ENCODE measurements around the gene ZNF302.
"Not testable (repeated sequence)": the region's sequence is repeated elsewhere in the genome, so short reads cannot be mapped to it uniquely, and the experiment has no call there.

ZNF302 gene

GRCh38 chr19:34667349-34668076 lies 10.0 kb upstream of the ZNF302 start:
- DNase-seq, result no peak
- Histone ChIP-seq H3K4me3 (peak overlapping the region; percentile 4 to 9), H3K27ac (no peak overlapping the region), H3K9me3 (no peaks in the 10 kb centered on the region), H3K27me3 (no peaks in the 10 kb centered on the region), H3K36me3 (no peaks in the 10 kb centered on the region), H3K4me1 (peaks cover 0 to 13% (median 0%) of the 10 kb centered on the region in 4 donors)
- intact Hi-C loops (cut with DNase I; ENCODE audit: low total_unique reads), result no loop called here
- TF ChIP-seq, protein P1, sequence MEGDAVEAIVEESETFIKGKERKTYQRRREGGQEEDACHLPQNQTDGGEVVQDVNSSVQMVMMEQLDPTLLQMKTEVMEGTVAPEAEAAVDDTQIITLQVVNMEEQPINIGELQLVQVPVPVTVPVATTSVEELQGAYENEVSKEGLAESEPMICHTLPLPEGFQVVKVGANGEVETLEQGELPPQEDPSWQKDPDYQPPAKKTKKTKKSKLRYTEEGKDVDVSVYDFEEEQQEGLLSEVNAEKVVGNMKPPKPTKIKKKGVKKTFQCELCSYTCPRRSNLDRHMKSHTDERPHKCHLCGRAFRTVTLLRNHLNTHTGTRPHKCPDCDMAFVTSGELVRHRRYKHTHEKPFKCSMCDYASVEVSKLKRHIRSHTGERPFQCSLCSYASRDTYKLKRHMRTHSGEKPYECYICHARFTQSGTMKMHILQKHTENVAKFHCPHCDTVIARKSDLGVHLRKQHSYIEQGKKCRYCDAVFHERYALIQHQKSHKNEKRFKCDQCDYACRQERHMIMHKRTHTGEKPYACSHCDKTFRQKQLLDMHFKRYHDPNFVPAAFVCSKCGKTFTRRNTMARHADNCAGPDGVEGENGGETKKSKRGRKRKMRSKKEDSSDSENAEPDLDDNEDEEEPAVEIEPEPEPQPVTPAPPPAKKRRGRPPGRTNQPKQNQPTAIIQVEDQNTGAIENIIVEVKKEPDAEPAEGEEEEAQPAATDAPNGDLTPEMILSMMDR (IDR thresholded peaks at IDR 0.05), result no peak

GRCh38 chr19:34668077-34668689 lies 9.3 kb upstream of the ZNF302 start:
- intact Hi-C loops (cut with DNase I; ENCODE audit: low total_unique reads); H3K27me3 ChIP-seq; H3K9me3 ChIP-seq; DNase-seq; H3K27ac ChIP-seq; H3K36me3 ChIP-seq: not testable (repeated sequence)
- H3K4me1 ChIP-seq, result peaks cover 0 to 13% (median 0%) of the 10 kb centered on the region in 4 donors
- peak overlapping the region in 1 of 2 donors; percentile 4 for H3K4me3 ChIP-seq

DNA sequence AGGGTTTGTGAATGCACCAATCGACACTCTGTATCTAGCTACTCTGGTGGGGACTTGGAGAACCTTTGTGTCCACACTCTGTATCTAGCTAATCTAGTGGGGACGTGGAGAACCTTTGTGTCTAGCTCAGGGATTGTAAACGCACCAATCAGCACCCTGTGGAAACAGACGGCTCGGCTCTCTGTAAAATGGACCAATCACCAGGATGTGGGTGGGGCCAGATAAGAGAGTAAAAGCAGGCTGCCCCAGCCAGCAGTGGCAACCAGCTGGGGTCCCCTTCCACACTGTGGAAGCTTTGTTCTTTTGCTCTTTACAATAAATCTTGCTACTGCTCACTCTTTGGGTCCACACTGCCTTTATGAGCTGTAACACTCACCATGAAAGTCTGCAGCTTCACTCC lies 8.8 kb upstream of the ZNF302 start:
- H3K27ac ChIP-seq; H3K4me3 ChIP-seq; DNase-seq; intact Hi-C loops (cut with DNase I; ENCODE audit: low total_unique reads); H3K36me3 ChIP-seq; H3K9me3 ChIP-seq; H3K27me3 ChIP-seq: not testable (repeated sequence)
- peaks cover 0 to 13% (median 0%) of the 10 kb centered on the region in 4 donors for H3K4me1 ChIP-seq

- Histone ChIP-seq H3K4me3 (no peak overlapping the region), H3K9me3 (no peaks in the 10 kb centered on the region), H3K27me3 (no peaks in the 10 kb centered on the region), H3K4me1 (peaks cover 0 to 13% (median 0%) of the 10 kb centered on the region in 4 donors), H3K36me3 (no peaks in the 10 kb centered on the region), H3K27ac (no peak overlapping the region)
- intact Hi-C loops (cut with DNase I; ENCODE audit: low total_unique reads), result no loop called here
- TF ChIP-seq, protein P1 (IDR thresholded peaks at IDR 0.05), result no peak
- DNase-seq, result no peak
Measured at GRCh38 chr19:34669305-34669704, 8.2 kb upstream of the ZNF302 start.

GRCh38 chr19:34671972-34672371 lies 5.5 kb upstream of the ZNF302 start:
- no peaks in the 10 kb centered on the region for H3K9me3 ChIP-seq
- intact Hi-C loops (cut with DNase I; ENCODE audit: low total_unique reads), result no loop called here
- no peaks in the 10 kb centered on the region for H3K36me3 ChIP-seq
- no peaks in the 10 kb centered on the region for H3K27me3 ChIP-seq
- DNase-seq, result no peak
- H3K27ac ChIP-seq, result no peak overlapping the region
- TF ChIP-seq, protein P1 (IDR thresholded peaks at IDR 0.05), result no peak
- H3K4me3 ChIP-seq, result no peak overlapping the region
- peaks cover 0 to 22% (median 3%) of the 10 kb centered on the region in 4 donors for H3K4me1 ChIP-seq

DNA sequence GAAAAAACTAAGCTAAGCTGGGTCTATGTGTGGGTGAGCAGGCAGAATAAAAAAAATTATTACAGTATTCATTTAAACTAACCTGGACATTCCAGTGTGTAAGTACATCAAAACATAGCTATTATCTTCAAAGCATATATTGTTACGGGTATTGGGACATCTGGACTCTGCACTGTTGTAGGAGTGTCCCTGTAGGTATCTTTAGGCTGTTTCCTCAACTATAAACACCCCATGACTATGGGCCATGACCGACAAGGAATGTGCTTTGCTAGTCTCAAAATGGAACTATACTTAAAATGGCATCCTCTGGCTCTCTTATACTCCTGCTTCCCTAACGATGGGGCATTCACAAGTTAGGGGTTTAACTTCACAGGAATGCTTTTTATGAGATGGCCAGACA lies 3.9 kb upstream of the ZNF302 start:
- Histone ChIP-seq H3K9me3 (no peaks in the 10 kb centered on the region), H3K4me1 (peaks cover 0 to 13% (median 8%) of the 10 kb centered on the region in 4 donors), H3K4me3 (no peak overlapping the region), H3K27ac (no peak overlapping the region), H3K27me3 (no peaks in the 10 kb centered on the region), H3K36me3 (peaks cover 0 to 4% (median 0%) of the 10 kb centered on the region in 3 donors)
- intact Hi-C loops (cut with DNase I; ENCODE audit: low total_unique reads), result no loop called here
- DNase-seq, result no peak
- TF ChIP-seq, protein P1 (IDR thresholded peaks at IDR 0.05), result no peak
